GM19193 (cell line): ENCODE data around the gene ZFP30.

Experiments used
- POLR2A ChIP-seq: IDR thresholded peaks from 4 replicates; pipeline ENCODE4 v1.6.1; 2011; ENCODE audit not compliant: insufficient read depth, insufficient read length; ENCODE audit errors: extremely low read depth

Gene ZFP30

GRCh38 chr19:37594304-37594981 is 60.8 kb downstream of the ZFP30 start, which contains the start of the genes ZNF540 and ZNF571:
TSS of gene ZNF540 (plus strand) at chr19:37594876. CDS start at chr19:37598448, 3,572 bp downstream.
TSS of gene ZNF571 (minus strand) at chr19:37594792. CDS start at chr19:37586676, 8,116 bp downstream.
- TF ChIP-seq POLR2A = no peak

GRCh38 chr19:37593996-37594303 is 61.3 kb downstream of the ZFP30 start:
- no peak for TF ChIP-seq POLR2A

- TF ChIP-seq POLR2A = no peak
Measured at GRCh38 chr19:37583340-37583739, 71.9 kb downstream of the ZFP30 start.

DNA sequence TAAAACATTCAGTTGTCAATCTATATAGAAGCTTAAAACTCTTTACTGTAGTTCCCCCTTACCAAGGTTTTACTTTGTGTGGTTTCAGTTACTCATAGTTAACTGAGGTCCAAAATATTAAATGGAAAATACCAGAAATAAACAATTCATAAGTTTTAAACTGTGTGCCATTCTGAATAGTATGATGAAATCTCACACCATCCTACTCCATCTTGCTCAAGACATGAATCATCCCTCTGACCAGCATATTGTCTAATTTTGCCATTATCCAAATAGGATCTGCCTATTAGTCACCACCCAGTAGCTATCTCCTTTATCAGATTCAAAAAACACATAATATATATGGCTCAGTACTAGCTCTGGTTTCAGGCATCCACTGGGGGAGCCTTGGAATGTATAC is 83.1 kb downstream of the ZFP30 start:
- TF ChIP-seq POLR2A = no peak

- TF ChIP-seq POLR2A = no peak
Measured at GRCh38 chr19:37565370-37565669, 89.9 kb downstream of the ZFP30 start.

DNA sequence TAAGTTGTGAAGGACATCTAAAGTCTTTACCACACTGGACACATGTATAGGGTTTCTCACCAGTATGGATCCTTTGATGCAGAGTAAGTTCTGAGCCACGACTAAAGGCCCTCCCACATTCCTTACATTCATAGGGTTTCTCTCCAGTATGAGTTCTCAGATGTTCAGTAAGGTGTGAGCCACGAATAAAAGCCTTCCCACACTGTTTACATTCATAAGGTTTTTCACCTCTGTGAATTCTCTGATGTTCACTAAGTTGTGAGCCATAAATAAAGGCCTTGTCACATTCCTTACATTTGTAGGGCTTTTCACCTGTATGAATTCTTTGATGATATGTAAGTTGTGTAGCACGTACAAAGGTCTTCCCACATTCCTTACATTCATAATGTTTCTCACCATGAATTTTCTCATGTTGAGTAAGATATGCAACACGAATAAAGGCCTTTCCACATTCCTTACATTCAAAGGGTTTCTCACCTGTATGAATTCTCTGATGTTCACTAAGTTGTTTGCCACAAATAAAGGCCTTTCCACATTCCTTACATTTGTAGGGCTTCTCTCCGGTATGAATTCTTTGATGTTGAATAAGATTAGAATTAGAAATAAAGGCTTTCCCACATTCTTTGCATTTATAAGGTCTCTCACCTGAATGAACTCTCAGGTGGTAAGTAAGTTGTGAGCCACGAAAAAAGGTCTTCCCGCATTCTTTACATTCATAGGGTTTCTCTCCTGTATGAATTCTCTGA is 90.5 kb downstream of the ZFP30 start:
- TF ChIP-seq POLR2A = no peak
